K562 (cell line): ENCODE measurements around the gene TBC1D12. TPM values are rescaled to one million over a fixed set of nuclear protein-coding genes. Genes with fewer than 3 reads are reported as not detected.

Source experiments
- ATAC-seq: fragments of 200-7000 bp; cut with Tn5 transposase; 3 replicates; pipeline ENCODE4 v1.9.1; 2020; ENCODE audit warnings: moderate library complexity
- BruUV-seq: library from RNA; stranded (reverse); fragments of 400-500 nt; replicated peaks from 2 replicates; lab custom pipeline; 2021; lab: Mats Ljungman, UMichigan
- CTCF ChIA-PET: fragments of 300-600 bp; formaldehyde crosslinking; extraction: SDS; loops from one replicate; lab custom pipeline; 2021; ENCODE audit warnings: low intra/inter-chr PET ratio; lab: Yijun Ruan, JAX
- POLR2A ChIA-PET: fragments of 300-600, 350-650 bp; sonication (Branson Sonifier 250); formaldehyde crosslinking; extraction: SDS; loops from one replicate; lab custom pipeline; 2021; ENCODE audit warnings: antibody characterized with exemption, inconsistent platforms; lab: Yijun Ruan, JAX
- DNase-seq, 4 experiments: peaks; one replicate each; pipeline versions ENCODE4 v3.0.0 to v3.0.0-alpha.2; 2011 to 2018; ENCODE audit warnings: low spot score in 3 of 4, mixed read lengths in 3 of 4; ENCODE audit errors: extremely low read depth in 1 of 4
- FAIRE-seq: peaks from 2 replicates; lab custom pipeline; 2011; peaks lifted over from hg19 to GRCh38; lab: Jason Lieb, UNC
- H2AFZ ChIP-seq: 2 replicates; pipeline ENCODE4 v1.6.0; 2011; ENCODE audit warnings: low read depth, low read length, control low read depth, inconsistent platforms
- H3K27ac ChIP-seq: fragments of 200-600 bp; 3 replicates; pipeline ENCODE4 v1.8.0; 2011; ENCODE audit warnings: low read depth, mild to moderate bottlenecking, control low read depth, inconsistent platforms, low read length, moderate library complexity, mixed read lengths; ENCODE audit errors: extremely low read depth
- H3K27me3 ChIP-seq, 2 experiments: fragments of 300-600 bp in 1 of 2; 2 replicates in 1 of 2; 3 replicates in 1 of 2; pipeline versions ENCODE4 v1.6.0 to v1.8.0; 2011; ENCODE audit warnings: inconsistent platforms in 2 of 2, low read length in 2 of 2, mild to moderate bottlenecking in 1 of 2, mixed read lengths in 1 of 2, moderate library complexity in 1 of 2; ENCODE audit not compliant: control insufficient read depth in 2 of 2, insufficient read depth in 2 of 2
- H3K36me3 ChIP-seq: fragments of 300-600 bp; 3 replicates; pipeline ENCODE4 v1.8.0; 2011; ENCODE audit warnings: mild to moderate bottlenecking, low read length, inconsistent platforms; ENCODE audit not compliant: control insufficient read depth, insufficient read depth
- H3K4me1 ChIP-seq, 2 experiments: fragments of 200-600 bp in 1 of 2; replicated peaks in 1 of 2; 2 replicates in 1 of 2; 3 replicates in 1 of 2; pipeline versions ENCODE4 v1.5.1 to v1.8.0; 2011; ENCODE audit warnings: inconsistent platforms in 2 of 2, low read length in 2 of 2, mild to moderate bottlenecking in 1 of 2, mixed read lengths in 1 of 2, moderate library complexity in 1 of 2; ENCODE audit not compliant: control insufficient read depth in 2 of 2, insufficient read depth in 2 of 2
- H3K4me2 ChIP-seq: 2 replicates; pipeline ENCODE4 v1.6.1; 2011; ENCODE audit warnings: low read length, control low read depth, inconsistent platforms, mixed read lengths; ENCODE audit not compliant: insufficient read depth
- H3K4me3 ChIP-seq: fragments of 200-600 bp; sonication (generic), shearing (Covaris generic); 2 replicates; pipeline ENCODE4 v1.5.1; 2016; ENCODE audit warnings: control low read depth, inconsistent platforms
- H3K79me2 ChIP-seq: fragments of 200-600 bp; 3 replicates; pipeline ENCODE4 v1.8.0; 2011; ENCODE audit warnings: low read length, inconsistent platforms; ENCODE audit not compliant: control insufficient read depth, insufficient read depth
- H3K9ac ChIP-seq, 2 experiments: 2 replicates each; pipeline versions ENCODE4 v1.6.0 to v1.6.1; 2011; ENCODE audit warnings: low read depth in 2 of 2, low read length in 2 of 2, control low read depth in 1 of 2, inconsistent platforms in 1 of 2, mild to moderate bottlenecking in 1 of 2, mixed read lengths in 1 of 2; ENCODE audit not compliant: insufficient read depth in 1 of 2
- H3K9me1 ChIP-seq: one replicate; pipeline ENCODE4 v1.6.0; 2011; ENCODE audit warnings: inconsistent platforms, mild to moderate bottlenecking, low read length, moderate library complexity; ENCODE audit not compliant: control insufficient read depth, insufficient read depth
- H3K9me3 ChIP-seq: replicated peaks from 2 replicates; pipeline ENCODE4 v1.5.1; 2011; ENCODE audit warnings: low read depth, low read length, inconsistent platforms; ENCODE audit not compliant: control insufficient read depth, insufficient read depth
- H4K20me1 ChIP-seq: replicated peaks from 2 replicates; pipeline ENCODE4 v1.6.1; 2011; ENCODE audit warnings: low read length, inconsistent platforms, mixed read lengths; ENCODE audit not compliant: control insufficient read depth, insufficient read depth
- CTBP1 ChIP-seq: fragments of 450-650 bp; IDR thresholded peaks from 2 replicates; pipeline ENCODE4 v1.6.1; 2016; ENCODE audit warnings: borderline replicate concordance
- ETS2 ChIP-seq: IDR thresholded peaks from 2 replicates; pipeline ENCODE4 v1.6.1; 2016; ENCODE audit warnings: borderline replicate concordance, missing genetic modification characterization, mild to moderate bottlenecking, moderate library complexity, missing compliant biosample characterization; ENCODE audit not compliant: poor library complexity, severe bottlenecking
- EWSR1 ChIP-seq: fragments of 450-650 bp; IDR thresholded peaks from 2 replicates; pipeline ENCODE4 v1.6.1; 2018; ENCODE audit warnings: borderline replicate concordance, mild to moderate bottlenecking, low read depth, moderate library complexity; ENCODE audit not compliant: partially characterized antibody
- KAT7 ChIP-seq: sonication (generic); formaldehyde crosslinking; IDR thresholded peaks from 2 replicates; pipeline ENCODE4 v1.8.0; 2022; ENCODE audit warnings: missing genetic modification reagents, mild to moderate bottlenecking, borderline replicate concordance
- KDM1A ChIP-seq, 2 experiments: fragments of 450-650 bp; IDR thresholded peaks; 2 replicates each; pipeline ENCODE4 v1.6.1; 2016; ENCODE audit warnings: mild to moderate bottlenecking in 2 of 2
- STAT6 ChIP-seq: sonication (generic); formaldehyde crosslinking; IDR thresholded peaks from 2 replicates; pipeline ENCODE4 v1.8.1; 2023; ENCODE audit warnings: mild to moderate bottlenecking, missing genetic modification reagents
- TCF15 ChIP-seq: fragments of 250-450 bp; sonication (Bioruptor Pico); IDR thresholded peaks from 2 replicates; pipeline ENCODE4 v1.8.0; 2022; ENCODE audit warnings: moderate library complexity, mild to moderate bottlenecking, inconsistent platforms
- ZFP36 ChIP-seq: fragments of 150-350 bp; IDR thresholded peaks from 2 replicates; pipeline ENCODE4 v1.6.1; 2018; ENCODE audit warnings: low read length, low read depth; ENCODE audit not compliant: partially characterized antibody
- ZNF134 ChIP-seq: fragments of 250-450 bp; sonication (Bioruptor Pico); conservative IDR thresholded peaks from 2 replicates; pipeline ENCODE4 v1.4.0; 2020
- WGBS: fragments of 100-300 bp; shearing (Covaris generic); methylation state at CpG from one replicate; pipeline ENCODE4 v1.1.6; 2016; ENCODE audit warnings: low coverage, mixed read lengths; ENCODE audit not compliant: insufficient coverage; ENCODE audit errors: missing lambda C conversion rate; 5-methylcytosine and 5-hydroxymethylcytosine counted together
- in situ Hi-C: fragments of 300-500 bp; cut with MboI; formaldehyde crosslinking; loops from 4 replicates; pipeline ENCODE4 v1.15.0; 2018; ENCODE audit warnings: inconsistent platforms, mixed read lengths
- intact Hi-C: fragments of 100-400 bp; cut with micrococcal nuclease; formaldehyde crosslinking; loops from 2 replicates; pipeline ENCODE4 v1.14.2; 2022
- polyA plus RNA-seq, 8 experiments: library from polyadenylated mRNA; depleted of rRNA in 4 of 8; stranded (reverse) in 5 of 8; unstranded in 3 of 8; fragments of >200 nt; fragmentation: Nextera tagmentation in 2 of 8; fragmentation: Illumina TruSeq in 1 of 8; extraction: Ambion mirVana in 2 of 8; extraction: Trizol in 1 of 8; gene quantifications; 2 replicates each; pipeline versions ENCODE4 v1.2.1 to v1.2.3, GENCODE V29; 2011 to 2014; ENCODE audit warnings: inconsistent platforms in 1 of 8, missing spikeins in 1 of 8
- total RNA-seq, 7 experiments: library from RNA; depleted of rRNA in 6 of 7; stranded (reverse); fragments of >200 nt in 6 of 7; fragmentation: Illumina TruSeq in 2 of 7; extraction: Trizol in 2 of 7; gene quantifications; 2 replicates each; pipeline versions ENCODE4 v1.2.1 to v1.2.3, GENCODE V29; 2011 to 2021; ENCODE audit warnings: low replicate concordance in 1 of 7

TBC1D12 gene
- total and polyA plus RNA-seq, 9 of the 15 experiments (the other 6 are each of a cell fraction or from before 2014, with no cell fraction given), result 2.1 to 6.7 (median 3.9) TPM

- Histone ChIP-seq H3K27me3 (no peaks in the 10 kb centered on the region), H3K27ac (no peak overlapping the region), H4K20me1 (no peaks in the 10 kb centered on the region), H3K4me3 (no peak overlapping the region), H3K79me2 (peaks cover 37% of the 10 kb centered on the region), H3K9ac (no peak overlapping the region), H3K36me3 (peaks cover 81% of the 10 kb centered on the region), H3K9me3 (no peaks in the 10 kb centered on the region), H3K9me1 (no peaks in the 10 kb centered on the region), H3K4me1 (no peaks in the 10 kb centered on the region; a peak in 1 of 5 replicates), H3K4me2 (no peak overlapping the region), H2AFZ (no peak overlapping the region)
- ChIA-PET POLR2A (no interaction called here), CTCF (no interaction called here)
- DNase-seq (no peak), FAIRE-seq (no peak), ATAC-seq (no peak)
- BruUV-seq, result no TSS peak
- in situ Hi-C loops, result no loop called here
- intact Hi-C loops, result no loop called here
- 100% methylated on average over 3 of the region's 3 CpGs for WGBS
- TF ChIP-seq ZFP36 (no peak), STAT6 (CRISPR knock-in tag) (no peak), EWSR1 (no peak), ETS2 (tag) (no peak), ZNF134 (CRISPR knock-in tag) (no peak), TCF15 (no peak), KDM1A (IDR thresholded peaks at IDR 0.05) (no peak), KAT7 (CRISPR knock-in tag) (no peak), CTBP1 (no peak)
These were observed 45.1 kb upstream of the TBC1D12 start for GRCh38 chr10:94357193-94357592.
